HG03108 (cell line): Measurements from ENCODE around the gene FHOD3.

Source experiments
- ATAC-seq: cut with Tn5 transposase; IDR thresholded peaks from one replicate; pipeline ENCODE4 v1.9.1; 2021; ENCODE audit warnings: moderate library complexity; ENCODE audit not compliant: unreplicated experiment

FHOD3 gene

GRCh38 chr18:36643061-36643460 lies 345.5 kb downstream of the FHOD3 start:
- ATAC-seq = no peak

DNA sequence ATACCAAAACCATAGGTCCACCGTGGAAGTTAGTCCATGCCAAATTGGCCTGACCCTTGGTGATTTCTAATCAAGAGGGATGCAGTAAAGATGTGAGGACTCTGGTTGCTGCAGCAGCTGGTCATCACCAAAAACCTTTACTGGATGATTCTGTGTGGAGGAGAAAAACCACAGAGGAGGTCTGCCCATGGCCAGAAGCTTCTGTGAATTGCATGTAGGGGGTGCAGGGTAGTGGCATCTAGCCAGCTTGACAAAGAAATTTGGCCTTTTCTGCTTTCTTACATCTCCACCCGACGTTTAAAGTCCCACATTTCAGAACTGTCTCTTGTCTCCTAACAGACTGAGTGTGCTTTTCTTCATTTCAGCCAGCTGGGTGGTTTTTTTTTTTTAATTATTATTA lies 351.3 kb downstream of the FHOD3 start:
- ATAC-seq = no peak

DNA sequence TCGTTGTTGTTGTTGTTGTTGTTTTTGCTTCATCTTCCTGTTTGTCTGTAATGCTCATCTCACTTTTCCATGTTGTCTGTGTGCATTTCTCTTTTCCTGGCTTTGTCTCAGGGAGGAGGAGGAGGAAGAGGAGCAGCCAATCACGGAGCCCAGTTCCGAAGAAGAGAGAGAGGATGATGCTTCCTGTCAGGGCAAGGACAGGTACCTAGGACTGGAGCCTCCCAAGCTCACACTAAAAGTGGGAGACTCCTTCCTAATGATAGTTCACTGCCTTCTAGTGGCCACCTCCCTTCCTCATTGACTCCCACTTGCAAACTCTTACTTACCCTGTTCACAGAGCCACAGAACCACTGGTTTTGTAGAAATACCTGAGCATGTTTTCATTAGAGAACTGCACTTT lies 351.7 kb downstream of the FHOD3 start:
- ATAC-seq = no peak

DNA sequence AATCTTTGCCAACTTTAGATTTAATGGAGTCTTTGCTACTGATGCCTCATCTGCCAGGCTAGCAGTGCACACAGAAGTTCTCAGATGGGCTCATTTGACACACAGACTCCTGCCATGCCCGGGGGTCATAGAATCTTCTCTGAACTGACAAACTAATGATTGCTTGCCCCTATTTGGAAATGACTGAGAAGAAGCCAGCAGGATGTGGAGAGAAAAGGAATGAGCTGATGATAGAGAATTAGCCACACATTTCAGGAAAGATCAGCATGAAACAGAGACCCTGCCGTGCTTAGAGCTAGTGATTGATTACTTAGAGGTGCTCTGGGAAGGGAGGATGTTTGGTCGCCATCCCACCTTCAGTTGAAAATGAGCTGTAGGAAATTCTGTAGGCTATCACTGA lies 352.8 kb downstream of the FHOD3 start:
- no peak for ATAC-seq

DNA sequence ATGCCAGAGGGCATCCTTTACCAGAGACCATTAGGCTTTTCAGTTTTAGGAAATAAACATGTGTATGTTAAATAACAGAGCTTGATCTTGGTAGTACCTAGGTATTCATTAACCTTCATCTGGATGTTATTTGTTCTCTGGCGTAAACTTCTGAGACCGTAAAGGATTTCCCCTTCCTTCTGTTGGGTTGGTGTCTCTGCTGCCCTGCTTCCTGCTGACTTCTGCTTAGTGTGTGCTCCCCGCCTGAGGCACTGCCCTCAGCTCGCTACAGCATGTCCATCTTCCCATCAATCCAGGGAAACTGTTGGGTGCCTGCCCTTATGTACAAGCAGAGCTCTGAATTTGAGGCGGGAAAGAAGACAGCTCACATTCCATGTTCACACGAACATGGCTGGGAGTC lies 353.4 kb downstream of the FHOD3 start:
- peak; percentile 80 for ATAC-seq

DNA sequence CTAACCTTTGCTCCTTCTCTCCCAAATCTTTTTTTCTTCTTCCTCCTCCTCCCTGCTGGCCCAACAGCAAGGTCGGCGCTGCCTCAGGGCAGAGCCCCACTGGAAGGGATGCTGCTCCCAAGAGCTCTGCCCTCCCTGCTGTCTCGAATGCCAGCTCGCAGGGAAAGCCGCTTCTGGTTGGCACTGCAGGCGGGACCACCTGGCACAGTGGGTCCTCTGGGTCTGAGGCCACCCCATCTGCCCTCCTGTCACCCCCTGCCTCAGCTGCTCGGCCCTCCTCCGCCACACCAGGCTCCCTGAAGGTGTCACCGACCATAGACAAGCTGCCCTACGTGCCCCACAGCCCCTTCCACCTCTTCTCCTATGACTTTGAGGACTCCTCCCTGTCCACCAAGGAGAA lies 355.0 kb downstream of the FHOD3 start:
- ATAC-seq = no peak

- ATAC-seq = no peak
Measured at GRCh38 chr18:36653141-36653869, 355.8 kb downstream of the FHOD3 start.

DNA sequence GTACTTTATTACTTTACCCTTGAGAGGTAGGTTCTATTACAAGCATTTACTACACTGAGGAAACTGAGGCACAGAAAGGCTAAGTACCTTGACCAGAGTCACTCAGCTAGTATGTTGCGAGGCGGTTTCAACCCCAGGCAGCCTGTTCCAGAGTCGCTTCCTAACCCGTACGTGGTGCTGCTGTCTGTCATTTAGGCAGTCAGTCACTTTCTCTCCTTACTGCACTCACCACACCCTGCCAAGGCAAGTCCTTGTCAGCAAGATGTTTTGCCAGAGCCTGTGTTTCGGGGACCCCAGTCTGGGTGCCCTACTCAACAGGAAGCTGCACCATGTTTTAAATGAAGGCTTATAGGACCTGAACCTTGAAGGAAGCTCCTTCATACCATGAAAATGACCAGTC lies 356.4 kb downstream of the FHOD3 start:
- no peak for ATAC-seq

GRCh38 chr18:36655074-36655473 lies 357.6 kb downstream of the FHOD3 start:
- ATAC-seq = no peak

- ATAC-seq = no peak
Measured at GRCh38 chr18:36655930-36656329, 358.4 kb downstream of the FHOD3 start.

DNA sequence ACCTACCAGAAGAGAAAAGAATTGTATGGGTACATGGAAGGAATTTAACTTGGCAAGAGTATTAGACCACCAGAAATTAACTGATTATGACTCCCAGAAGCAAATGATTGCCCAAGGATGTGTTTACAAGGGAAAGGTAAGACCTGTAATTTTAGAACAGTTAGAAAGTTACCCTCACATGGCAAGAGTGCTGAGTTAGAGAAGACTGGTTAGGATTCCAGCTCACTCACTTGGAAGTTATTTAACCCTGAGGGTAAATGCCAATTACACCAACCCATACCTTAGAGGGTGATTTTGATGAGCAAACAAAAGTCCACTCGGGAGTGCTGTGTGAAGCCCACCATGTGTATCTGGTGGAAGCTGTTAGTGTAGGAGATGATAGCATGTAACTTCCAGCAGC lies 361.1 kb downstream of the FHOD3 start:
- ATAC-seq = no peak

GRCh38 chr18:36660311-36660710 lies 362.8 kb downstream of the FHOD3 start:
- no peak for ATAC-seq

- no peak for ATAC-seq
Measured at GRCh38 chr18:36661999-36662398, 364.5 kb downstream of the FHOD3 start.

GRCh38 chr18:36663312-36663711 lies 365.8 kb downstream of the FHOD3 start:
- ATAC-seq = no peak

GRCh38 chr18:36665952-36666351 lies 368.4 kb downstream of the FHOD3 start:
- no peak for ATAC-seq

- no peak for ATAC-seq
Measured at GRCh38 chr18:36667811-36668210, 370.3 kb downstream of the FHOD3 start.

GRCh38 chr18:36668349-36668748 lies 370.8 kb downstream of the FHOD3 start:
- ATAC-seq = no peak

- no peak for ATAC-seq
Measured at GRCh38 chr18:36672437-36673344, 375.2 kb downstream of the FHOD3 start.

GRCh38 chr18:36673452-36673851 lies 375.9 kb downstream of the FHOD3 start:
- ATAC-seq = no peak

DNA sequence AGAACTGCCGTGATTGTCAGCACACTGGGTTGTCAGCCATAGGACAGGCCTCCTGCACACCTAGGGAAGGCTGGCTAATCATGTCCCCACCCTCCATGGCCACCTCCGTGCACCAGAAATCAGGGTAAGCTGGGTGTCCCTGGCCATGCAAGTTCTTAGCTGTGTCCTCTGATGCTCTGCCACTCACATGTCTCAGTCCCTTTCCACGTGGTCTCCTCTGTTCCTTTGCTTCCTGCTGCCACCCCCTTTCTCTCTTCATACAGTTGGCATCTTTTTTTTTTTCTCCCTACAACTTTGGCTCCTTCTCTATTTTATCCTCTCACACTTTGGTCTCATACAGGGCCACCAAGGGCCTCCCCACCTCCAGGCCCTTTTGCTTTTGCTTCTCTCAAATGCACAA lies 377.6 kb downstream of the FHOD3 start:
- no peak for ATAC-seq

- no peak for ATAC-seq
Measured at GRCh38 chr18:36675542-36675941, 378.0 kb downstream of the FHOD3 start.

- ATAC-seq = no peak
Measured at GRCh38 chr18:36676629-36677028, 379.1 kb downstream of the FHOD3 start.
